CD4-positive, CD25-positive, alpha-beta regulatory T cell (primary cell): ENCODE measurements around the gene MTMR2. TPM values are rescaled to one million over a fixed set of nuclear protein-coding genes. Genes with fewer than 3 reads are reported as not detected.
"Not testable (repeated sequence)": the region's sequence is repeated elsewhere in the genome, so short reads cannot be mapped to it uniquely, and the experiment has no call there.

Experiments used
- ATAC-seq, 2 donors: fragments of 150-1000 bp; cut with Tn5 transposase; one replicate each; pipeline ENCODE4 v1.10.0; 2021; ENCODE audit warnings: low read depth in 2 of 2, moderate number of reproducible peaks in 2 of 2, moderate library complexity in 1 of 2
- DNase-seq, 3 donors: peaks; one replicate each; pipeline versions ENCODE4 v3.0.0 to v3.0.0-alpha.2; 2012 to 2022; ENCODE audit warnings: mixed read lengths in 1 of 3
- H3K27ac ChIP-seq: one replicate; pipeline ENCODE4 v1.7.0; 2013; ENCODE audit warnings: mild to moderate bottlenecking, low read length; ENCODE audit not compliant: insufficient read depth, poor library complexity, severe bottlenecking
- H3K27me3 ChIP-seq: one replicate; pipeline ENCODE4 v1.7.0; 2013; ENCODE audit warnings: low read length; ENCODE audit not compliant: control insufficient read depth, insufficient read depth
- H3K36me3 ChIP-seq: one replicate; pipeline ENCODE4 v1.7.0; 2013; ENCODE audit warnings: mild to moderate bottlenecking, low read length, moderate library complexity; ENCODE audit not compliant: control insufficient read depth, insufficient read depth
- H3K4me1 ChIP-seq: 2 replicates; pipeline ENCODE4 v1.7.0; 2013; ENCODE audit warnings: mild to moderate bottlenecking, low read length; ENCODE audit not compliant: insufficient read depth, control insufficient read depth, poor library complexity, severe bottlenecking
- H3K4me3 ChIP-seq: one replicate; pipeline ENCODE4 v1.7.0; 2013; ENCODE audit warnings: low read depth, mild to moderate bottlenecking, low read length, moderate library complexity
- H3K9me3 ChIP-seq, 2 experiments: 1 replicate in 1 of 2; 2 replicates in 1 of 2; pipeline ENCODE4 v1.7.0; 2013; ENCODE audit warnings: low read length in 2 of 2, mild to moderate bottlenecking in 1 of 2, moderate library complexity in 1 of 2; ENCODE audit not compliant: control insufficient read depth in 2 of 2
- H3K27ac Mint-ChIP-seq, 3 donors: one replicate each; pipeline ENCODE4 v1.8.0; 2020 to 2022; ENCODE audit warnings: mild to moderate bottlenecking in 3 of 3, mixed read lengths in 3 of 3, moderate library complexity in 2 of 3
- H3K27me3 Mint-ChIP-seq: one replicate; pipeline ENCODE4 v1.8.0; 2022; ENCODE audit warnings: mild to moderate bottlenecking, mixed read lengths
- H3K36me3 Mint-ChIP-seq: one replicate; pipeline ENCODE4 v1.8.0; 2020; ENCODE audit warnings: mixed read lengths
- H3K4me1 Mint-ChIP-seq, 4 donors: one replicate each; pipeline ENCODE4 v1.8.0; 2020 to 2022; ENCODE audit warnings: mixed read lengths in 4 of 4, mild to moderate bottlenecking in 1 of 4
- H3K4me3 Mint-ChIP-seq, 4 donors: one replicate each; pipeline ENCODE4 v1.8.0; 2020 to 2022; ENCODE audit warnings: mild to moderate bottlenecking in 4 of 4, mixed read lengths in 4 of 4, moderate library complexity in 3 of 4
- H3K9me3 Mint-ChIP-seq, 7 donors: one replicate each; pipeline ENCODE4 v1.8.0; 2020 to 2022; ENCODE audit warnings: mixed read lengths in 7 of 7, mild to moderate bottlenecking in 3 of 7, moderate library complexity in 2 of 7
- polyA plus RNA-seq, 4 donors: library from polyadenylated mRNA; unstranded; fragments of 300-500 nt; fragmentation: Illumina TruSeq; gene quantifications; one replicate each; pipeline ENCODE4 v1.2.3, GENCODE V29; 2021
- total RNA-seq: library from RNA; stranded (reverse); gene quantifications from one replicate; pipeline ENCODE4 v1.2.3, GENCODE V29; 2022

Gene MTMR2
- total and polyA plus RNA-seq, 5 donors from 2014 or later, result 9.8 to 21.3 (median 13.5) TPM

DNA sequence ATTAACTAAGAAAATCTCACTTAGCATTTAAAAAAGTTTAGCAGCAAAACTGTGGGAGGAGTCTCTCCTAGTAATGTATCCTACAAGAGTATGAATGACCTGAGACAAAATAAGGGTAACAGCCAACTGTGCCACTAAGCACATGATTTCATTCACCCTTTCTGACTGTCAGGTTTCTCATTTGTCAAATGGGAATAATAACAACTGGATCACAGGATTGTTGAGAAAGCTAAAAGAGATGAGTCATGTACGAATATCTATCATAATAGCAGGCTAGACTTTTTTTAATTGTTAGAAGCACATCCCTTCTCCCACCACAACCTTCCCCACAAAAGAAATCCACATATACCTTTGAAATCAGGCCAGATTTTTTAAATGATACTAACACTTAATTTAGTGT, 39.5 kb downstream of the MTMR2 start:
- Mint-ChIP-seq H3K27ac (peak overlapping the region in 1 of 3 donors; percentile 6), H3K27me3 (no peaks in the 10 kb centered on the region), H3K9me3 (no peaks in the 10 kb centered on the region), H3K36me3 (peaks cover 32% of the 10 kb centered on the region), H3K4me3 (no peak overlapping the region), H3K4me1 (peaks cover 0 to 6% (median 5%) of the 10 kb centered on the region in 4 donors)
- Histone ChIP-seq H3K4me1 (no peaks in the 10 kb centered on the region), H3K4me3 (no peak overlapping the region), H3K27me3 (no peaks in the 10 kb centered on the region), H3K9me3 (no peaks in the 10 kb centered on the region), H3K27ac (no peak overlapping the region), H3K36me3 (peaks cover 5% of the 10 kb centered on the region)
- DNase-seq, result no peak
- ATAC-seq, result no peak

DNA sequence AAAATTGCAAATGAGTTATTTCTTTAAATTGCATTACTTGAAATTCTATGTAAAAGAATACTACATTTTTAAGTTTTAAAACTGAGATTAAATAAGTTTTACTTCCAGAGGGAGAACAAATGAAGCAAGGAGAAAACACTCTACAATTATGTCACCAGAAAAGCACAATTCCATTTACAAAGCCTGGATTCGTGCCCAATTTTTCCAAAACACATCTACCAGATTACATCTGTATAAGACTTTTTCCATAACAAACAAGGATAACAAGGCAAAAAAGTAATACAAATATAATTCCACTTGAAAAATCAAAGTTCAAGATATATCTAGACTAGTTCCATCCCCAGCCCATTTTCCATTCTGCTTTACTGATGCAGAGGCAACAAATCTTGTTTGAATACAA, 40.5 kb downstream of the MTMR2 start:
- Histone ChIP-seq H3K27ac (no peak overlapping the region), H3K9me3 (no peaks in the 10 kb centered on the region), H3K36me3 (peaks cover 5% of the 10 kb centered on the region), H3K4me1 (no peaks in the 10 kb centered on the region), H3K27me3 (no peaks in the 10 kb centered on the region), H3K4me3 (no peak overlapping the region)
- Mint-ChIP-seq H3K36me3 (peaks cover 36% of the 10 kb centered on the region), H3K27ac (no peak overlapping the region), H3K4me1 (peaks cover 0 to 11% (median 1%) of the 10 kb centered on the region in 4 donors), H3K27me3 (no peaks in the 10 kb centered on the region), H3K4me3 (no peak overlapping the region), H3K9me3 (no peaks in the 10 kb centered on the region)
- ATAC-seq (no peak), DNase-seq (no peak)

DNA sequence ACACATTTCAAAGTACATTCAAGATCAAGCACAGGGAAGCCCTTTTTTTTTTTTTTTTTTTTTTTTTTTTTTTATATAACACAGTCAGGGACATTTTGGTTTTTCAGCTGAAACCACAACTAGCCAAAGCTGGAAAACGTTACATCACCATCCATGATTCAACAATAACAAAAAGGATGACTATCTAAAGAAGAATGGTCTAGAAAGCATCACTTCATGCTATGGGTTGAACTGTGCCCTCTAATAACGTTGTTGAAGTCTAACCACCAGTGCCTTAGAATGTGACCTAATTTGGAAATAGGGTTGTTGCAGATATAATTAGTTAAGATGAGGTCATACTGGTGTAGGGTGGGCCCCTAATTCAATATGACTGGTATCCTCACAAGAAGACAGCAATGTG, 46.6 kb downstream of the MTMR2 start:
- ATAC-seq (no peak), DNase-seq (no peak)
- Mint-ChIP-seq H3K27ac (no peak overlapping the region), H3K27me3 (no peaks in the 10 kb centered on the region), H3K4me1 (peaks cover 0 to 5% (median under 1%) of the 10 kb centered on the region in 4 donors), H3K4me3 (no peak overlapping the region), H3K9me3 (peaks cover 0 to 5% (median 0%) of the 10 kb centered on the region in 7 donors), H3K36me3 (peaks cover 27% of the 10 kb centered on the region)
- no peak overlapping the region for H3K4me3 ChIP-seq
- no peaks in the 10 kb centered on the region for H3K27me3 ChIP-seq
- no peaks in the 10 kb centered on the region for H3K36me3 ChIP-seq
- no peak overlapping the region for H3K27ac ChIP-seq
- no peaks in the 10 kb centered on the region for H3K9me3 ChIP-seq
- no peaks in the 10 kb centered on the region for H3K4me1 ChIP-seq

DNA sequence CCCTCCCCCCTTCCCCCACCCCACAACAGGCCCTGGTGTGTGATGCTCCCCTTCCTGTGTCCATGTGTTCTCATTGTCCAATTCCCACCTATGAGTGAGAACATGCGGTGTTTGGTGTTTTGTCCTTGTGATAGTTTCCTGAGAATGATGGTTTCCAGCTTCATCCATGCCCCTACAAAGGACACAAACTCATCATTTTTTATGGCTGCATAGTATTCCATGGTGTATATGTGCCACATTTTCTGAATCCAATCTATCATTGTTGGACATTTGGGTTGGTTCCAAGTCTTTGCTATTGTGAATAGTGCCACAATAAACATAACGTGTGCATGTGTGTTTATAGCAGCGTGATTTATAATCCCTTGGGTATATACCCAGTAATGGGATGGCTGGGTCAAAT, 53.0 kb downstream of the MTMR2 start:
- H3K4me1 ChIP-seq, H3K27me3 ChIP-seq, ATAC-seq, H3K36me3 ChIP-seq, H3K4me1 Mint-ChIP-seq, H3K9me3 Mint-ChIP-seq, H3K27ac Mint-ChIP-seq, H3K27me3 Mint-ChIP-seq, H3K27ac ChIP-seq, H3K36me3 Mint-ChIP-seq, H3K4me3 ChIP-seq, H3K4me3 Mint-ChIP-seq, H3K9me3 ChIP-seq, DNase-seq: not testable (repeated sequence)

DNA sequence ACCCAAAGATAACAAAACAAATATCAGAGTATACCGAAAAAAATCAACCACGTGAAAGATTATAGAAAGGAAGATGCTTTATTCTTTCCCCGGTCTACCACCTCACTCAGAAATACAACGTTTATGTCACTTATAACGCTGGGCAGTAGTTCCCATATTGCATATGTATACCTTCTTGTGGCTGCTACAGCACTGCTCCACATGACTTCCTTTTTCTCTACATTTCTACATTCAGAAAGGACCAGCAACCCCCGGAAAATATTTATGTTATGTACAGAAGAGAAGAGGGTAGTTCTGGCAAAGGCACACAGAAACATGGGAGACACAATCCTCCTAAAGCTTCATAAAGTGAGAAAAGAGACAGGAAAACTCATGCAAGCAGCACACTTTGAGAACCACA, 56.8 kb downstream of the MTMR2 start:
- H3K4me1 ChIP-seq, result no peaks in the 10 kb centered on the region
- no peak overlapping the region for H3K4me3 Mint-ChIP-seq
- H3K36me3 Mint-ChIP-seq, result peaks cover 21% of the 10 kb centered on the region
- H3K36me3 ChIP-seq, result no peaks in the 10 kb centered on the region
- no peak overlapping the region for H3K27ac ChIP-seq
- no peaks in the 10 kb centered on the region for H3K9me3 ChIP-seq
- no peaks in the 10 kb centered on the region for H3K27me3 ChIP-seq
- ATAC-seq (no peak), DNase-seq (no peak)
- no peak overlapping the region for H3K27ac Mint-ChIP-seq
- H3K27me3 Mint-ChIP-seq, result no peaks in the 10 kb centered on the region
- peaks cover 0 to 4% (median 0%) of the 10 kb centered on the region in 7 donors for H3K9me3 Mint-ChIP-seq
- H3K4me3 ChIP-seq, result no peak overlapping the region
- peaks cover 0 to 11% (median 2%) of the 10 kb centered on the region in 4 donors for H3K4me1 Mint-ChIP-seq

DNA sequence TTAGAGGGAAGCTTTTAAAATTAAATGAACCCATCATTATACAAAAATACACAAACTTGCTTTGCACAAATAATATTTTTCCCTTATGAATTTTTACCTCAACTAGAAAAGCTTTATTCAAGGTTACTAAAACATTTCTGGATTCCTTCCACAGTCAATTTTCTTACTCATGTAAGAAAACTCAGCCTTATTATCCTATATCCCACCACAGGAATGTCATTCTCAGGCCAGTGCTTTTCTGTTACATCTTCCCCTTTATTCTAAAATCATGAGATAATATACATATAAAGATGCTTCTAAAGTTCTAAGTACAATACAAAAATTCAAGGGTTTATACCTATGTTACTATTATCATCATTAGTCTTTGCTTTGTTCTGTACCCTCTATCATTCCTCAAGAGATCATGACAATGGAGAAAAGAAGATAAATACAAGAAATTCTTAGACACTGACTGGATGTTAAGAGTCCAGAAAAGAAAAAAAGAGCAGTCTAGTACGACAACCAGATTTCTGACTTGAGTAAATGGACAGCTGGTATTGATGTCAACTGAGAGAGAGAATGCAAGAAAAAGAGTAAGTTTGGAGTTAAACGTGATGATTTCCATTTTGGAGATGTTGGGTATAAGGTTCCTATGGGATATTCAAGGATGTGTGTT, 60.3 kb downstream of the MTMR2 start:
- Histone ChIP-seq H3K27me3 (no peaks in the 10 kb centered on the region), H3K36me3 (peaks cover 8% of the 10 kb centered on the region), H3K27ac (no peak overlapping the region), H3K9me3 (no peaks in the 10 kb centered on the region), H3K4me1 (no peaks in the 10 kb centered on the region), H3K4me3 (no peak overlapping the region)
- Mint-ChIP-seq H3K27me3 (no peaks in the 10 kb centered on the region), H3K4me1 (peaks cover 0 to 7% (median 2%) of the 10 kb centered on the region in 4 donors), H3K27ac (no peak overlapping the region), H3K4me3 (no peak overlapping the region), H3K36me3 (peaks cover 31% of the 10 kb centered on the region), H3K9me3 (no peaks in the 10 kb centered on the region)
- no peak for DNase-seq
- no peak for ATAC-seq

DNA sequence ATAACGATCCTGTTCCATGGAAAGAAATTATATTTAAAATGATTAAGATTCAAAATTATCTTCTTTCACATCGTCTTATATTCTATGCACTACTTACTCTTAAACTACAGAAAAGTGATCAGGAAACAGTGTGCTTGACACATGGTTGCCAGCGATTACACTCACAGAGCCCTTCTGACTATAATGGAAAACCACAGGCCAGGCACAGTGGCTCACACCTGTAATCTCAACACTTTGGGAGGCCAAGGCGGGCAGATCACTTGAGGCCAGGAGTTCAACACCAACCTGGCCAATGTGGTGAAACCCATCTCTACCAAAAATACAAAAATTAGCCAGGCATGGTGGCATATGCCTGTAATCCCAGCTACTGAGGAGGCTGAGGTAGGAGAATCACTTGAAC, 63.9 kb downstream of the MTMR2 start:
- H3K27me3 ChIP-seq, H3K4me3 Mint-ChIP-seq, H3K4me1 Mint-ChIP-seq, DNase-seq, H3K9me3 Mint-ChIP-seq, H3K9me3 ChIP-seq, ATAC-seq, H3K27me3 Mint-ChIP-seq, H3K4me3 ChIP-seq, H3K4me1 ChIP-seq, H3K27ac Mint-ChIP-seq, H3K27ac ChIP-seq: not testable (repeated sequence)
- peaks cover 41% of the 10 kb centered on the region for H3K36me3 Mint-ChIP-seq
- peaks cover 18% of the 10 kb centered on the region for H3K36me3 ChIP-seq

DNA sequence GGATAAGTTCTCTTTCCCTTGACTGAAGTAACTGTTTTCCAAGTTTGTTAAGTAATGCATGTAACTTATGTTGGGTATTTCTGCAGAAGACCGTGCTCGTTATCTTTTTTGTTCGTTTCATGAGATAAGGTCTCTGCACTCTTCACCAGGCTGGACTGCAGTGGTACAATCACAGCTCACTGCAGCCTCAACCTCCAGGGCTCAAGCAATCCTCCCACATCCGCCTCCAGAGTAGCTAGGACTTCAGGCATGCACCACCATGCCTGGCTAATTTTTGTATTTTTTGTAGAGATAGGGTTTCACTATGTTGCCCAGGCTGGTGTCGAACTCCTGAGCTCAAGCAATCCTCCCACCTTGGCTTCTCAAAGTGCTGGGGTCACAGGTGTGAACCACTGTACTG, 69.5 kb downstream of the MTMR2 start:
- Mint-ChIP-seq H3K36me3 (peaks cover 14% of the 10 kb centered on the region), H3K27ac (peak overlapping the region in 1 of 3 donors; percentile 1)
- not testable (repeated sequence) for H3K27me3 Mint-ChIP-seq, H3K4me1 Mint-ChIP-seq, H3K4me3 ChIP-seq, H3K27ac ChIP-seq, H3K27me3 ChIP-seq, ATAC-seq, H3K9me3 ChIP-seq, DNase-seq, H3K9me3 Mint-ChIP-seq, H3K4me3 Mint-ChIP-seq, H3K4me1 ChIP-seq
- peaks cover 15% of the 10 kb centered on the region for H3K36me3 ChIP-seq
